Loucy (cell line): ENCODE measurements around the gene ARPC4.

Experiments used
- EZH2phosphoT487 ChIP-seq: fragments of 200-600 bp; IDR thresholded peaks from 2 replicates; pipeline ENCODE4 v1.6.1; 2018; ENCODE audit warnings: antibody characterized with exemption, mild to moderate bottlenecking, moderate library complexity, borderline replicate concordance
- TF ChIP-seq, protein P1 (sequence below): fragments of 200-600 bp; sonication (generic); conservative IDR thresholded peaks from 2 replicates; pipeline ENCODE4 v1.5.1; 2014; ENCODE audit warnings: mild to moderate bottlenecking, antibody characterized with exemption, low read length

GRCh38 chr3:9794400-9794799 lies 1.5 kb downstream of the ARPC4 start:
- no peak for TF ChIP-seq EZH2phosphoT487
- TF ChIP-seq, protein P1, sequence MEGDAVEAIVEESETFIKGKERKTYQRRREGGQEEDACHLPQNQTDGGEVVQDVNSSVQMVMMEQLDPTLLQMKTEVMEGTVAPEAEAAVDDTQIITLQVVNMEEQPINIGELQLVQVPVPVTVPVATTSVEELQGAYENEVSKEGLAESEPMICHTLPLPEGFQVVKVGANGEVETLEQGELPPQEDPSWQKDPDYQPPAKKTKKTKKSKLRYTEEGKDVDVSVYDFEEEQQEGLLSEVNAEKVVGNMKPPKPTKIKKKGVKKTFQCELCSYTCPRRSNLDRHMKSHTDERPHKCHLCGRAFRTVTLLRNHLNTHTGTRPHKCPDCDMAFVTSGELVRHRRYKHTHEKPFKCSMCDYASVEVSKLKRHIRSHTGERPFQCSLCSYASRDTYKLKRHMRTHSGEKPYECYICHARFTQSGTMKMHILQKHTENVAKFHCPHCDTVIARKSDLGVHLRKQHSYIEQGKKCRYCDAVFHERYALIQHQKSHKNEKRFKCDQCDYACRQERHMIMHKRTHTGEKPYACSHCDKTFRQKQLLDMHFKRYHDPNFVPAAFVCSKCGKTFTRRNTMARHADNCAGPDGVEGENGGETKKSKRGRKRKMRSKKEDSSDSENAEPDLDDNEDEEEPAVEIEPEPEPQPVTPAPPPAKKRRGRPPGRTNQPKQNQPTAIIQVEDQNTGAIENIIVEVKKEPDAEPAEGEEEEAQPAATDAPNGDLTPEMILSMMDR, result no peak
